Caco-2 (cell line): ENCODE data around the gene PDE9A. TPM values are rescaled to one million over a fixed set of nuclear protein-coding genes. Genes with fewer than 3 reads are reported as not detected.
"Not testable (repeated sequence)": the region's sequence is repeated elsewhere in the genome, so short reads cannot be mapped to it uniquely, and the experiment has no call there.

Experiments used
- BruUV-seq: library from RNA; stranded (reverse); fragments of 400-500 nt; replicated peaks from 2 replicates; lab custom pipeline; 2021; lab: Mats Ljungman, UMichigan
- CTCF ChIA-PET: fragments of 300-600 bp; sonication (Branson Sonifier 250); formaldehyde crosslinking; loops from one replicate; lab custom pipeline; 2022; ENCODE audit warnings: antibody characterized with exemption; lab: Charles Lee
- POLR2A ChIA-PET: fragments of 300-600 bp; sonication (Branson Sonifier 250); formaldehyde crosslinking; loops from one replicate; lab custom pipeline; 2022; ENCODE audit warnings: antibody characterized with exemption; lab: Charles Lee
- DNase-seq, 2 experiments: peaks; one replicate each; pipeline versions ENCODE4 v3.0.0 to v3.0.0-alpha.2; 2020 to 2022
- H3K27me3 ChIP-seq: replicated peaks from 2 replicates; pipeline ENCODE4 v1.6.0; 2011; ENCODE audit warnings: low read length; ENCODE audit not compliant: control insufficient read depth, insufficient read depth
- H3K36me3 ChIP-seq: 2 replicates; pipeline ENCODE4 v1.5.1; 2011; ENCODE audit warnings: low read length; ENCODE audit not compliant: control insufficient read depth, insufficient read depth
- H3K4me1 ChIP-seq: fragments of 250-450 bp; sonication (Bioruptor Pico); 2 replicates; pipeline ENCODE4 v1.5.1; 2020; ENCODE audit warnings: mild to moderate bottlenecking
- H3K4me3 ChIP-seq: 2 replicates; pipeline ENCODE4 v1.5.1; 2011; ENCODE audit warnings: low read depth, mild to moderate bottlenecking, control low read depth, low read length
- H3K9me3 ChIP-seq: fragments of 250-450 bp; sonication (Bioruptor Pico); 2 replicates; pipeline ENCODE4 v1.5.1; 2020; ENCODE audit warnings: mild to moderate bottlenecking, moderate library complexity
- H3K27ac Mint-ChIP-seq: one replicate; pipeline ENCODE4 v1.8.0; 2022; ENCODE audit warnings: mixed read lengths; ENCODE audit not compliant: unreplicated experiment
- H3K27me3 Mint-ChIP-seq: one replicate; pipeline ENCODE4 v1.8.0; 2022; ENCODE audit warnings: mixed read lengths; ENCODE audit not compliant: insufficient read depth, unreplicated experiment
- H3K36me3 Mint-ChIP-seq: one replicate; pipeline ENCODE4 v1.8.0; 2022; ENCODE audit warnings: mild to moderate bottlenecking, mixed read lengths; ENCODE audit not compliant: insufficient read depth, unreplicated experiment
- H3K4me1 Mint-ChIP-seq: one replicate; pipeline ENCODE4 v1.8.0; 2022; ENCODE audit warnings: low read depth, mixed read lengths; ENCODE audit not compliant: unreplicated experiment
- H3K4me3 Mint-ChIP-seq: one replicate; pipeline ENCODE4 v1.8.0; 2022; ENCODE audit warnings: mild to moderate bottlenecking, moderate library complexity, mixed read lengths; ENCODE audit not compliant: unreplicated experiment
- H3K9me3 Mint-ChIP-seq: one replicate; pipeline ENCODE4 v1.8.0; 2022; ENCODE audit warnings: mixed read lengths; ENCODE audit not compliant: unreplicated experiment
- intact Hi-C: fragments of 100-400 bp; cut with micrococcal nuclease; formaldehyde crosslinking; loops from one replicate; pipeline ENCODE4 v1.10.0; 2022; ENCODE audit not compliant: unreplicated experiment
- total RNA-seq: library from RNA; stranded (reverse); gene quantifications from 2 replicates; pipeline ENCODE4 v1.2.3, GENCODE V29; 2022
- TF ChIP-seq, protein P1 (sequence below), 2 experiments: fragments of 200-600 bp in 1 of 2; IDR thresholded peaks; 1 replicate in 1 of 2; 2 replicates in 1 of 2; pipeline versions ENCODE4 v1.5.1 to v1.8.0; 2011 to 2022; ENCODE audit warnings: antibody characterized with exemption in 1 of 2, control low read depth in 1 of 2, inconsistent platforms in 1 of 2, low read depth in 1 of 2, low read length in 1 of 2, mild to moderate bottlenecking in 1 of 2, moderate library complexity in 1 of 2; ENCODE audit not compliant: insufficient read depth in 1 of 2, severe bottlenecking in 1 of 2, unreplicated experiment in 1 of 2

PDE9A gene
- total RNA-seq, 1 experiment from 2014 or later = 9.7 TPM

DNA sequence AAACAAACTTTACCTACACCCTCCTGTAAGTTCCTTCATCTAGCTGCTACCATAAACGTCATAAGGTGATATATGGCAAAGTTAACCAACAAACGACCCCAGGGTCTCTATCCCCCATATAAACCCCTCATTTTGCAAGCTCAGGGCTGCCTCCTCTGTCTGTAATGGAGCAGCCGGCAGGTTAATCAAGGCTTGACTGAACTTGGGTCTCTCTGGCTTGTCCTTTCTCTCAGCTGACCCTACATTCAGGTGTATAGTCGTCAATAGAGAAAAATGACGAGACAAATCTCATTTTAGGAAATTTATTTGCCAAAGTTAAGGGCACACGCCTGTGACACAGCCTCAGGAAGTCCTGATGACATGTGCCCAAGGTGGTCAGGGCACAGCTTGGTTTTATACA lies 158.5 kb downstream of the PDE9A start:
- Mint-ChIP-seq H3K27ac (no peak overlapping the region), H3K4me3 (no peak overlapping the region), H3K9me3 (peaks cover 9% of the 10 kb centered on the region), H3K4me1 (peaks cover 16% of the 10 kb centered on the region), H3K36me3 (peaks cover 5% of the 10 kb centered on the region), H3K27me3 (no peaks in the 10 kb centered on the region)
- POLR2A ChIA-PET = no interaction called here
- TF ChIP-seq, protein P1, sequence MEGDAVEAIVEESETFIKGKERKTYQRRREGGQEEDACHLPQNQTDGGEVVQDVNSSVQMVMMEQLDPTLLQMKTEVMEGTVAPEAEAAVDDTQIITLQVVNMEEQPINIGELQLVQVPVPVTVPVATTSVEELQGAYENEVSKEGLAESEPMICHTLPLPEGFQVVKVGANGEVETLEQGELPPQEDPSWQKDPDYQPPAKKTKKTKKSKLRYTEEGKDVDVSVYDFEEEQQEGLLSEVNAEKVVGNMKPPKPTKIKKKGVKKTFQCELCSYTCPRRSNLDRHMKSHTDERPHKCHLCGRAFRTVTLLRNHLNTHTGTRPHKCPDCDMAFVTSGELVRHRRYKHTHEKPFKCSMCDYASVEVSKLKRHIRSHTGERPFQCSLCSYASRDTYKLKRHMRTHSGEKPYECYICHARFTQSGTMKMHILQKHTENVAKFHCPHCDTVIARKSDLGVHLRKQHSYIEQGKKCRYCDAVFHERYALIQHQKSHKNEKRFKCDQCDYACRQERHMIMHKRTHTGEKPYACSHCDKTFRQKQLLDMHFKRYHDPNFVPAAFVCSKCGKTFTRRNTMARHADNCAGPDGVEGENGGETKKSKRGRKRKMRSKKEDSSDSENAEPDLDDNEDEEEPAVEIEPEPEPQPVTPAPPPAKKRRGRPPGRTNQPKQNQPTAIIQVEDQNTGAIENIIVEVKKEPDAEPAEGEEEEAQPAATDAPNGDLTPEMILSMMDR (IDR thresholded peaks at IDR 0.05; ENCODE audit: insufficient read depth in 1 of 2, low read depth in 1 of 2, low read length in 1 of 2, severe bottlenecking in 1 of 2, unreplicated experiment in 1 of 2) = no peak
- intact Hi-C loops = no loop called here
- no peak overlapping the region for H3K4me3 ChIP-seq
- H3K4me1 ChIP-seq = peaks cover 12% of the 10 kb centered on the region
- no peak for DNase-seq
- no peaks in the 10 kb centered on the region for H3K27me3 ChIP-seq
- H3K9me3 ChIP-seq = peaks cover 28% of the 10 kb centered on the region
- CTCF ChIA-PET = interaction anchor here (0.6 kb wide), 1 partner anchor 160 kb away, joined by 3 read pairs; no protein-coding TSS in a partner anchor
- no peaks in the 10 kb centered on the region for H3K36me3 ChIP-seq
- no TSS peak for BruUV-seq

DNA sequence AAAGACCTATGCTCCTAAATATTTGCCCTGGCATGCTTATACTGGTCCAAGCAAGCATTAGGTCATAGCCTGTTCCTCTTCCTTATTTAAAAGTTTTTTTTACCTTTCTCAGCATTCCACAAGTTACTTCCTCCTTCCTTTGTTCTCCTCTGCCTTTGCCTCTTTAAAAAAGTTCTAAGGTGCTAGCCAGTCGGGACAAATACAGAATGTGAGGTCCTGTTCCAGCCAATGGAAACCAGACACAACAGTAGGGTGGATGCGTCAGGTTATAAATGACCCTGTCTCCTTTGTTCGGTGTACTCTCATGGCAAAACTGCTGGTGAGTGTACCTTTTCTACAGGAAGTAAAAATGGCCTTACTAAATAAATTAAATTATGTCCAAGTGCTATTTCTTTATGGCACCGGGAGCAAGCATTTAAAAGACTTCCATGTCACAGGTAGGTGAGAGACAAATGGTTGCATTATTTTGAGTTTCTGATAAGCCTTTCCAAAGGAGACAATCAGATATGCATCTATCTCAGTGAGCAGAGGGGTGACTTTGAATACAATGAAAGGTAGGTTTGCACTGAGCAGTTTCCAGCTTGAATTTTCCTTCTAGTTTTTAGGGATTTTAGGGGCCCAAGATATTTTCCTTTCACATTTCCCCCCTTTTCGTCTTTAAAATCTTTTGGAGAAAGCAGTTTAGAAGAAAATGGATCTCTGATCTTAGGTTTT lies 159.3 kb downstream of the PDE9A start:
- H3K27me3 Mint-ChIP-seq, H3K27me3 ChIP-seq, H3K4me1 ChIP-seq, DNase-seq, H3K27ac Mint-ChIP-seq, POLR2A ChIA-PET, H3K4me3 ChIP-seq, BruUV-seq, intact Hi-C loops, H3K36me3 Mint-ChIP-seq, H3K4me3 Mint-ChIP-seq, H3K36me3 ChIP-seq: not testable (repeated sequence)
- peaks cover 35% of the 10 kb centered on the region for H3K9me3 ChIP-seq
- CTCF ChIA-PET = interaction anchor here (0.6 kb wide), 1 partner anchor 78 kb away, joined by 3 read pairs; no protein-coding TSS in a partner anchor
- peaks cover 16% of the 10 kb centered on the region for H3K4me1 Mint-ChIP-seq
- H3K9me3 Mint-ChIP-seq = peaks cover 15% of the 10 kb centered on the region

DNA sequence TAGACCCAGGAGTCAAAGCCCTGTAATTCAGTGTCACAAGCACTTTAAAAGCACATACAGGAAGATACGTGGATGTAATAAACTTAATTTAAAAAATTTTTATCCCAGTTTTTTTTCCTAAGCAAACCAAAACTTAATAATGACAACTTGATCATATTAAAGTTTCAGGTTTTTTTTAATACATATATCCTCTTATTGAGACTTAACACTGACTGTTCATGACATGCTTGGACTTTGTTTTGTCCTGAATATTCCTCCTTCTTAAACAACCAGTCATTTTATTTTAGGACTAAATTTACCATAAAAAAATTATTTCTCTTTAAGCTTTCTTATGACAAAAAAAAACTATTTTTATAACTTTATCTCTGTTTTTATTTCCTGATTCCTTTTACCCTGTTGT lies 161.8 kb downstream of the PDE9A start:
- Mint-ChIP-seq H3K4me1 (no peaks in the 10 kb centered on the region), H3K4me3 (no peak overlapping the region), H3K9me3 (peaks cover 18% of the 10 kb centered on the region), H3K27me3 (no peaks in the 10 kb centered on the region), H3K27ac (no peak overlapping the region), H3K36me3 (no peaks in the 10 kb centered on the region)
- no peak overlapping the region for H3K4me3 ChIP-seq
- H3K4me1 ChIP-seq = no peaks in the 10 kb centered on the region
- ChIA-PET CTCF (no interaction called here), POLR2A (no interaction called here)
- TF ChIP-seq, protein P1 (IDR thresholded peaks at IDR 0.05; ENCODE audit: insufficient read depth in 1 of 2, low read depth in 1 of 2, low read length in 1 of 2, severe bottlenecking in 1 of 2, unreplicated experiment in 1 of 2) = no peak
- no peaks in the 10 kb centered on the region for H3K36me3 ChIP-seq
- no peak for DNase-seq
- H3K9me3 ChIP-seq = peaks cover 35% of the 10 kb centered on the region
- intact Hi-C loops = no loop called here
- no peaks in the 10 kb centered on the region for H3K27me3 ChIP-seq
- BruUV-seq = no TSS peak
